Trophoblast cell (in vitro differentiated cells and primary cell): Measurements from ENCODE around the gene PPM1H.

Experiments
- DNase-seq, 2 donors: peaks; one replicate each; pipeline ENCODE4 v3.0.0-alpha.2; 2016
- H2AFZ ChIP-seq: 2 replicates; pipeline ENCODE4 v1.6.1; 2013; ENCODE audit warnings: low read length, moderate library complexity, mild to moderate bottlenecking; ENCODE audit not compliant: insufficient read depth, poor library complexity
- H2AK5ac ChIP-seq: 2 replicates; pipeline ENCODE4 v1.6.1; 2013; ENCODE audit warnings: mild to moderate bottlenecking, low read length
- H2BK120ac ChIP-seq: 2 replicates; pipeline ENCODE4 v1.6.1; 2013; ENCODE audit warnings: low read length, mild to moderate bottlenecking, moderate library complexity; ENCODE audit not compliant: insufficient read depth, poor library complexity
- H2BK12ac ChIP-seq: 2 replicates; pipeline ENCODE4 v1.6.1; 2013; ENCODE audit warnings: mild to moderate bottlenecking, low read length, moderate library complexity
- H2BK5ac ChIP-seq: 2 replicates; pipeline ENCODE4 v1.6.1; 2013; ENCODE audit warnings: low read length, low read depth, moderate library complexity, mild to moderate bottlenecking; ENCODE audit not compliant: poor library complexity
- H3K14ac ChIP-seq: 2 replicates; pipeline ENCODE4 v1.6.1; 2013; ENCODE audit warnings: mild to moderate bottlenecking, low read length
- H3K18ac ChIP-seq: 2 replicates; pipeline ENCODE4 v1.6.1; 2013; ENCODE audit warnings: mild to moderate bottlenecking, low read length
- H3K23ac ChIP-seq: 2 replicates; pipeline ENCODE4 v1.6.1; 2013; ENCODE audit warnings: low read length
- H3K27ac ChIP-seq: 2 replicates; pipeline ENCODE4 v1.5.1; 2013; ENCODE audit warnings: low read depth, mild to moderate bottlenecking, inconsistent platforms, low read length, moderate library complexity
- H3K27me3 ChIP-seq: 2 replicates; pipeline ENCODE4 v1.6.1; 2013; ENCODE audit warnings: inconsistent platforms, mild to moderate bottlenecking, low read length, moderate library complexity; ENCODE audit not compliant: insufficient read depth
- H3K36me3 ChIP-seq, 2 experiments: 1 replicate in 1 of 2; 2 replicates in 1 of 2; pipeline ENCODE4 v1.6.1; 2013; ENCODE audit warnings: low read length in 2 of 2, mild to moderate bottlenecking in 2 of 2, moderate library complexity in 1 of 2; ENCODE audit not compliant: insufficient read depth in 2 of 2, control insufficient read depth in 1 of 2
- H3K4ac ChIP-seq: 2 replicates; pipeline ENCODE4 v1.6.1; 2013; ENCODE audit warnings: low read depth, mild to moderate bottlenecking, low read length, moderate library complexity
- H3K4me1 ChIP-seq, 2 experiments: 1 replicate in 1 of 2; 2 replicates in 1 of 2; pipeline ENCODE4 v1.6.1; 2013; ENCODE audit warnings: low read length in 2 of 2, mild to moderate bottlenecking in 2 of 2, moderate library complexity in 1 of 2; ENCODE audit not compliant: insufficient read depth in 2 of 2, control insufficient read depth in 1 of 2
- H3K4me2 ChIP-seq: 2 replicates; pipeline ENCODE4 v1.6.1; 2013; ENCODE audit warnings: inconsistent platforms, mild to moderate bottlenecking, low read length, moderate library complexity
- H3K4me3 ChIP-seq: 2 replicates; pipeline ENCODE4 v1.5.1; 2013; ENCODE audit warnings: mild to moderate bottlenecking, low read depth, low read length, inconsistent platforms
- H3K79me1 ChIP-seq: one replicate; pipeline ENCODE4 v1.6.1; 2013; ENCODE audit warnings: low read length
- H3K79me2 ChIP-seq: 2 replicates; pipeline ENCODE4 v1.6.1; 2013; ENCODE audit warnings: low read length, mild to moderate bottlenecking; ENCODE audit not compliant: control insufficient read depth, insufficient read depth, poor library complexity
- H3K9ac ChIP-seq: 2 replicates; pipeline ENCODE4 v1.6.1; 2013; ENCODE audit warnings: mild to moderate bottlenecking, low read length
- H3K9me3 ChIP-seq: 2 replicates; pipeline ENCODE4 v1.6.1; 2013; ENCODE audit warnings: low read depth, mild to moderate bottlenecking, control low read depth, inconsistent platforms, low read length; ENCODE audit not compliant: insufficient read depth
- H4K12ac ChIP-seq: 2 replicates; pipeline ENCODE4 v1.6.1; 2013; ENCODE audit warnings: low read depth, mild to moderate bottlenecking, low read length, moderate library complexity
- H4K8ac ChIP-seq: 2 replicates; pipeline ENCODE4 v1.6.1; 2013; ENCODE audit warnings: low read depth, mild to moderate bottlenecking, low read length, moderate library complexity
- H4K91ac ChIP-seq: one replicate; pipeline ENCODE4 v1.6.1; 2013; ENCODE audit warnings: low read depth, mild to moderate bottlenecking, low read length, moderate library complexity
- WGBS: extraction: QIAGEN DNeasy Blood & Tissue Kit; methylation state at CpG from one replicate; pipeline ENCODE4 v1.1.7; 2013; ENCODE audit warnings: missing lambda C conversion rate; ENCODE audit not compliant: insufficient read length, insufficient coverage; ENCODE audit errors: extremely low coverage; 5-methylcytosine and 5-hydroxymethylcytosine counted together

The PPM1H gene

GRCh38 chr12:62910549-62911169 is 24.3 kb downstream of the PPM1H start:
- H3K79me2 ChIP-seq, result no peaks in the 10 kb centered on the region

GRCh38 chr12:62909340-62909739 is 25.6 kb downstream of the PPM1H start:
- no CpG with 5 or more reads among the region's 1 CpG for WGBS
- DNase-seq, result no peak

More at GRCh38 chr12:62910549-62911169, 24.3 kb downstream of the PPM1H start:
- Histone ChIP-seq H3K9me3 (no peaks in the 10 kb centered on the region), H4K12ac (no peak overlapping the region), H2AFZ (no peak overlapping the region), H3K79me1 (no peaks in the 10 kb centered on the region), H3K4me1 (no peaks in the 10 kb centered on the region), H3K23ac (no peak overlapping the region), H4K8ac (no peak overlapping the region), H3K14ac (no peak overlapping the region), H2BK12ac (no peak overlapping the region), H4K91ac (no peak overlapping the region), H3K27ac (no peak overlapping the region), H2BK5ac (no peak overlapping the region), H2BK120ac (no peak overlapping the region), H3K4ac (no peak overlapping the region), H3K18ac (no peak overlapping the region), H3K4me2 (no peak overlapping the region), H3K9ac (no peak overlapping the region), H3K36me3 (no peaks in the 10 kb centered on the region), H3K4me3 (no peak overlapping the region), H2AK5ac (no peak overlapping the region), H3K27me3 (no peaks in the 10 kb centered on the region)
- no peak for DNase-seq
- no CpG with 5 or more reads among the region's 5 CpGs for whole genome bisulfite sequencing

GRCh38 chr12:62908674-62909073 is 26.3 kb downstream of the PPM1H start:
- Histone ChIP-seq H2AFZ (no peak overlapping the region), H3K79me2 (no peaks in the 10 kb centered on the region), H3K4ac (no peak overlapping the region), H2BK120ac (no peak overlapping the region), H3K23ac (no peak overlapping the region), H3K9ac (no peak overlapping the region), H2BK12ac (no peak overlapping the region), H2BK5ac (no peak overlapping the region), H3K27me3 (no peaks in the 10 kb centered on the region), H4K8ac (no peak overlapping the region), H4K91ac (no peak overlapping the region), H3K4me2 (no peak overlapping the region), H3K27ac (no peak overlapping the region), H3K36me3 (no peaks in the 10 kb centered on the region), H3K9me3 (no peaks in the 10 kb centered on the region), H2AK5ac (no peak overlapping the region), H3K79me1 (no peaks in the 10 kb centered on the region), H3K4me1 (no peaks in the 10 kb centered on the region), H3K4me3 (no peak overlapping the region), H3K14ac (no peak overlapping the region), H3K18ac (no peak overlapping the region), H4K12ac (no peak overlapping the region)
- no peak for DNase-seq
- WGBS, result no CpG with 5 or more reads among the region's 2 CpGs

More at GRCh38 chr12:62909340-62909739, 25.6 kb downstream of the PPM1H start:
- H3K18ac ChIP-seq, result no peak overlapping the region
- H4K91ac ChIP-seq, result no peak overlapping the region
- no peak overlapping the region for H2AK5ac ChIP-seq
- no peak overlapping the region for H3K9ac ChIP-seq
- H3K36me3 ChIP-seq, result no peaks in the 10 kb centered on the region
- no peak overlapping the region for H3K4ac ChIP-seq
- no peak overlapping the region for H3K27ac ChIP-seq
- no peak overlapping the region for H3K23ac ChIP-seq
- no peak overlapping the region for H3K14ac ChIP-seq
- H3K79me1 ChIP-seq, result no peaks in the 10 kb centered on the region
- no peaks in the 10 kb centered on the region for H3K79me2 ChIP-seq
- H2AFZ ChIP-seq, result no peak overlapping the region
- H4K12ac ChIP-seq, result no peak overlapping the region
- H3K4me3 ChIP-seq, result no peak overlapping the region
- H3K9me3 ChIP-seq, result no peaks in the 10 kb centered on the region
- H4K8ac ChIP-seq, result no peak overlapping the region
- H2BK5ac ChIP-seq, result no peak overlapping the region
- no peak overlapping the region for H2BK120ac ChIP-seq
- no peak overlapping the region for H2BK12ac ChIP-seq
- H3K27me3 ChIP-seq, result no peaks in the 10 kb centered on the region
- no peak overlapping the region for H3K4me2 ChIP-seq
- no peaks in the 10 kb centered on the region for H3K4me1 ChIP-seq

- H3K9me3 ChIP-seq, result no peaks in the 10 kb centered on the region
- no peak overlapping the region for H3K23ac ChIP-seq
- no peak overlapping the region for H3K18ac ChIP-seq
- H4K12ac ChIP-seq, result no peak overlapping the region
- no peak overlapping the region for H2BK5ac ChIP-seq
- H3K4me2 ChIP-seq, result no peak overlapping the region
- no peaks in the 10 kb centered on the region for H3K79me2 ChIP-seq
- H3K79me1 ChIP-seq, result peaks cover 2% of the 10 kb centered on the region
- H2AK5ac ChIP-seq, result no peak overlapping the region
- no peak overlapping the region for H3K4me3 ChIP-seq
- no CpG with 5 or more reads among the region's 2 CpGs for WGBS
- no peak overlapping the region for H4K8ac ChIP-seq
- no peak overlapping the region for H3K27ac ChIP-seq
- H3K4ac ChIP-seq, result no peak overlapping the region
- no peaks in the 10 kb centered on the region for H3K27me3 ChIP-seq
- no peak overlapping the region for H2AFZ ChIP-seq
- H3K36me3 ChIP-seq, result no peaks in the 10 kb centered on the region
- H2BK120ac ChIP-seq, result no peak overlapping the region
- no peak overlapping the region for H3K9ac ChIP-seq
- no peak overlapping the region for H2BK12ac ChIP-seq
- H3K14ac ChIP-seq, result no peak overlapping the region
- H3K4me1 ChIP-seq, result no peaks in the 10 kb centered on the region
- DNase-seq, result no peak
- H4K91ac ChIP-seq, result no peak overlapping the region
These were observed 27.4 kb downstream of the PPM1H start for GRCh38 chr12:62907561-62907960.
